Measurements from ENCODE around the gene VKORC1L1. TPM values are rescaled to one million over a fixed set of nuclear protein-coding genes. Genes with fewer than 3 reads are reported as not detected.
"Not testable (repeated sequence)": the region's sequence is repeated elsewhere in the genome, so short reads cannot be mapped to it uniquely, and the experiment has no call there.

VKORC1L1 gene
- total RNA-seq, 2 experiments from 2014 or later: 1.9 to 3.0 TPM

DNA sequence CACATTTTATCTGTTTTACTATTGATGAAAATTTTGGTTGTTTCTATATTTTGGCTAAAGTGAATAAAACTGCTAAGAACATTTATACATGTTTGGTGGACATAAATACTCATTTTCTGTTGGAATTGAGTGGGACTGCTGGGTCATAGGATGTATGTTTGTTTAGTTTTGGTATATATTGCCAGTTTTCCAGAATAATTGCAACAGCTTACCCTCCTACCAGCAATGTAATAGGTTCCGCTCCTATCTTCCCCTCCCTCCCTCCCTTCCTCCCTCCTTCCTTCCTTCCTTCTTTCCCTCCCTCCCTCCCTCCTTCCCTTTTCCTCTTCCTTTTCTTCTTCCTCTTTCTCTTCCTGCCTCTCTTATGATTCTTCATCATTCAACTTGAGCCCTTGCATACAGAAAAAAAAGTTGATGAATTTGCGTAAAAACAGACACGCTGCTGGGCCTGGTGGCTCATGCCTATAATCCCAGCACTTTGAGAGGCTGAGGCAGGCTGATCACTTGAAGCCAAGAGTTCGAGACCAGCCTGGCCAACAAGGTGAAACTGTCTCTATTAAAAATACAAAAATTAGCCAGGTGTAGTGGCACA lies 23.5 kb downstream of the VKORC1L1 start:
- CTCF ChIA-PET: no interaction called here

DNA sequence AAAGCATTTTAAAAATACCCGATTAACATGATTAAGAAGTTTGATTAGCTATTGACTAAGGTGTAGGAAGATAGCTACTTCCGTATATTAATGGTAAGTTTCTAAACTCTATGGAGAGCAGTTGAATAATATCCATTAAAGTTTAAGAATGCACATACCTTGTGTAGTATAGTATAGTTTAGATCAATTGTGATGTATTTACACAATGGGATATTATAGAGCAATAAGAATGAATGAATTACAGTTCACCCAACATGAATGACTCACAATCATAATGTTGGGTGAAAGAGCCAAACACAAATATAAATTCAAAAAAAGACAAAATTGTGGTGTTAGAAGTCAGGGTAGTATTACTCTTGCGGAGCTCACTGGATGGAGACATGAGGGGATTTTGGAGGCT lies 24.4 kb downstream of the VKORC1L1 start:
- H3K4me1 ChIP-seq (ENCODE audit: insufficient read depth, low read length); H3K4me1 Mint-ChIP-seq (ENCODE audit: low read depth); H3K36me3 ChIP-seq (ENCODE audit: insufficient read depth, low read length); H3K27ac ChIP-seq (ENCODE audit: low read depth in 1 of 2, low read length in 2 of 2); POLR2A ChIA-PET; H3K4me3 ChIP-seq (ENCODE audit: low read length); ATAC-seq (ENCODE audit: poor library complexity); H3K4me3 Mint-ChIP-seq; H3K27me3 ChIP-seq (ENCODE audit: control insufficient read depth in 1 of 2, insufficient read depth in 2 of 2, low read length in 2 of 2); H3K9me3 Mint-ChIP-seq; H3K9me3 ChIP-seq (ENCODE audit: control insufficient read depth in 1 of 2, insufficient read depth in 1 of 2, low read length in 2 of 2); intact Hi-C loops (cut with DNase I, micrococcal nuclease); H3K27me3 Mint-ChIP-seq; DNase-seq; CTCF ChIA-PET; H3K27ac Mint-ChIP-seq: not testable (repeated sequence)
- H3K36me3 Mint-ChIP-seq (ENCODE audit: low read depth): peaks cover 39% of the 10 kb centered on the region

More for the DNA sequence above, 23.5 kb downstream of the VKORC1L1 start:
- H3K27ac ChIP-seq (ENCODE audit: low read depth in 1 of 2, low read length in 2 of 2): no peak overlapping the region
- TF ChIP-seq, protein P1, sequence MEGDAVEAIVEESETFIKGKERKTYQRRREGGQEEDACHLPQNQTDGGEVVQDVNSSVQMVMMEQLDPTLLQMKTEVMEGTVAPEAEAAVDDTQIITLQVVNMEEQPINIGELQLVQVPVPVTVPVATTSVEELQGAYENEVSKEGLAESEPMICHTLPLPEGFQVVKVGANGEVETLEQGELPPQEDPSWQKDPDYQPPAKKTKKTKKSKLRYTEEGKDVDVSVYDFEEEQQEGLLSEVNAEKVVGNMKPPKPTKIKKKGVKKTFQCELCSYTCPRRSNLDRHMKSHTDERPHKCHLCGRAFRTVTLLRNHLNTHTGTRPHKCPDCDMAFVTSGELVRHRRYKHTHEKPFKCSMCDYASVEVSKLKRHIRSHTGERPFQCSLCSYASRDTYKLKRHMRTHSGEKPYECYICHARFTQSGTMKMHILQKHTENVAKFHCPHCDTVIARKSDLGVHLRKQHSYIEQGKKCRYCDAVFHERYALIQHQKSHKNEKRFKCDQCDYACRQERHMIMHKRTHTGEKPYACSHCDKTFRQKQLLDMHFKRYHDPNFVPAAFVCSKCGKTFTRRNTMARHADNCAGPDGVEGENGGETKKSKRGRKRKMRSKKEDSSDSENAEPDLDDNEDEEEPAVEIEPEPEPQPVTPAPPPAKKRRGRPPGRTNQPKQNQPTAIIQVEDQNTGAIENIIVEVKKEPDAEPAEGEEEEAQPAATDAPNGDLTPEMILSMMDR (IDR thresholded peaks at IDR 0.05): no peak
- intact Hi-C loops (cut with DNase I, micrococcal nuclease): no loop called here
- Mint-ChIP-seq H3K27ac (no peak overlapping the region), H3K4me3 (no peak overlapping the region), H3K27me3 (no peaks in the 10 kb centered on the region), H3K4me1 (ENCODE audit: low read depth) (no peaks in the 10 kb centered on the region), H3K9me3 (peaks cover 3% of the 10 kb centered on the region), H3K36me3 (ENCODE audit: low read depth) (peaks cover 35% of the 10 kb centered on the region)
- H3K27me3 ChIP-seq (ENCODE audit: control insufficient read depth in 1 of 2, insufficient read depth in 2 of 2, low read length in 2 of 2): no peaks in the 10 kb centered on the region
- ATAC-seq (ENCODE audit: poor library complexity): no peak
- H3K4me1 ChIP-seq (ENCODE audit: insufficient read depth, low read length): no peaks in the 10 kb centered on the region
- no peaks in the 10 kb centered on the region for H3K9me3 ChIP-seq (ENCODE audit: control insufficient read depth in 1 of 2, insufficient read depth in 1 of 2, low read length in 2 of 2)
- no peak overlapping the region for H3K4me3 ChIP-seq (ENCODE audit: low read length)
- POLR2A ChIA-PET: no interaction called here
- DNase-seq: no peak
- no peaks in the 10 kb centered on the region for H3K36me3 ChIP-seq (ENCODE audit: insufficient read depth, low read length)

DNA sequence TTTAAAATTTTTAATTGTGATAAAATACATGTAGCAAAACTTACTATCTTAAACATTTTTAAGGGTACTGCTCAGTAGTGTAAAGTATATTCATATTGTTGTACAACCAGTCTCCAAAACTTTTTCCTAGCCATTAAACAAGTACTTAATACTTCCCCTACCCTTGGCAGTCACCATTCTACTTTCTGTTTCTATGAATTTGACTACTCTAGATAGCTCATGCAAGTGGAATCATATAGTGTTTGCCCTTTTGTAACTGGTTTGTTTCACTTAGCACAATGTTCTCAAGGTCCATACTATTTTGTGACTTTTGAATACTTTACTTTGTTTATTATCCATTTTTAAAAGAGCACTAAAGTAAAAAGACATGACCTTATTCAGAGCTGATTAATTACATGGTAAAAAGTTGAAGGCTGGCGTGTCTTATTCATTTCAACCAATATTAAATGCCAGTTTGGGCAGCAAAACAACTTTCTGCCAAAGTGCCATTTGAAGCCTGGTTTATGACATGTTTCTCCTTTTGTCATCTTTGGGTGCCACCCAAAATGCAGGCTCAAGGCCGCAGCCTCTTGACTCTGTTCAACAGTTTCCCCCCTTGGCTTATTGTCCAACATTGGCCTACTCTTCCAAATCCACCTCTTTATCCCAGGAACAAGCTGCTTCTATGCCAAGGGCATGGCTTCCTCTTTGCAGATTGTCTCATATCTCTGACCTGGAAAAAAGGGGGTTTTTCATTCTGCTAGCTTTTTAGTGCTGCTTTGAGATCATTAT lies 26.0 kb downstream of the VKORC1L1 start:
- POLR2A ChIA-PET; H3K4me1 ChIP-seq (ENCODE audit: insufficient read depth, low read length); H3K4me3 Mint-ChIP-seq; ATAC-seq (ENCODE audit: poor library complexity); H3K9me3 Mint-ChIP-seq; H3K4me3 ChIP-seq (ENCODE audit: low read length); DNase-seq; CTCF ChIA-PET; H3K4me1 Mint-ChIP-seq (ENCODE audit: low read depth); H3K27me3 ChIP-seq (ENCODE audit: control insufficient read depth in 1 of 2, insufficient read depth in 2 of 2, low read length in 2 of 2); H3K27ac ChIP-seq (ENCODE audit: low read depth in 1 of 2, low read length in 2 of 2); H3K27ac Mint-ChIP-seq; H3K9me3 ChIP-seq (ENCODE audit: control insufficient read depth in 1 of 2, insufficient read depth in 1 of 2, low read length in 2 of 2); H3K36me3 ChIP-seq (ENCODE audit: insufficient read depth, low read length); H3K27me3 Mint-ChIP-seq; intact Hi-C loops (cut with DNase I, micrococcal nuclease): not testable (repeated sequence)
- H3K36me3 Mint-ChIP-seq (ENCODE audit: low read depth): peaks cover 42% of the 10 kb centered on the region

DNA sequence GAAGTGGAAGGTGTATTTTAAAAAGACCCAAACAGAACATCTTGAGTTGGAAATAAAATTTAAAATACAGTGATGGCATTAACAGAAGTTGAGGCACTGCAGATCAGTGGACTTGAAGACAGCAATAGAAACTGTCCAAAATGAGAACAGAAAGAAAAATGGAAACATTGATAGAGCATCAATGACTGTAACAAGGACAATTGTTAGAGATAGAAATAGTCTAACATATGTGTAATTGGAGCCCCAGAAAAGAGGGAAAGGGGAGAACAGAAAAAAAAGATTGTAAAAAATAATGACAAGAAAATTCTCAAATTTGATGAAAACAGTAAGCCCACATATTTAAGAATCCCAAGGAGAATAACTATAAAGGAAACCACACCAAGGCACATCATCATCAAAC lies 29.4 kb downstream of the VKORC1L1 start:
- intact Hi-C loops (cut with DNase I, micrococcal nuclease): no loop called here
- Mint-ChIP-seq H3K27ac (no peak overlapping the region), H3K27me3 (no peaks in the 10 kb centered on the region), H3K9me3 (peaks cover 8% of the 10 kb centered on the region), H3K36me3 (ENCODE audit: low read depth) (peaks cover 50% of the 10 kb centered on the region), H3K4me3 (no peak overlapping the region), H3K4me1 (ENCODE audit: low read depth) (no peaks in the 10 kb centered on the region)
- H3K36me3 ChIP-seq (ENCODE audit: insufficient read depth, low read length): no peaks in the 10 kb centered on the region
- no peak for DNase-seq
- no peak overlapping the region for H3K4me3 ChIP-seq (ENCODE audit: low read length)
- CTCF ChIA-PET: no interaction called here
- H3K4me1 ChIP-seq (ENCODE audit: insufficient read depth, low read length): no peaks in the 10 kb centered on the region
- POLR2A ChIA-PET: no interaction called here
- TF ChIP-seq, protein P1 (IDR thresholded peaks at IDR 0.05): no peak
- no peak overlapping the region for H3K27ac ChIP-seq (ENCODE audit: low read depth in 1 of 2, low read length in 2 of 2)
- H3K27me3 ChIP-seq (ENCODE audit: control insufficient read depth in 1 of 2, insufficient read depth in 2 of 2, low read length in 2 of 2): no peaks in the 10 kb centered on the region
- peaks cover 0 to 9% of the 10 kb centered on the region in 2 experiments for H3K9me3 ChIP-seq (ENCODE audit: control insufficient read depth in 1 of 2, insufficient read depth in 1 of 2, low read length in 2 of 2)
- ATAC-seq (ENCODE audit: poor library complexity): no peak
